HG02763 (cell line): Measurements from ENCODE around the gene INS.

Experiments used
- ATAC-seq: cut with Tn5 transposase; IDR thresholded peaks from one replicate; pipeline ENCODE4 v1.9.1; 2021; ENCODE audit warnings: mild to moderate bottlenecking, moderate library complexity; ENCODE audit not compliant: unreplicated experiment

INS gene

GRCh38 chr11:2149864-2150847 is 10.9 kb downstream of the INS start:
- ATAC-seq = no peak

DNA sequence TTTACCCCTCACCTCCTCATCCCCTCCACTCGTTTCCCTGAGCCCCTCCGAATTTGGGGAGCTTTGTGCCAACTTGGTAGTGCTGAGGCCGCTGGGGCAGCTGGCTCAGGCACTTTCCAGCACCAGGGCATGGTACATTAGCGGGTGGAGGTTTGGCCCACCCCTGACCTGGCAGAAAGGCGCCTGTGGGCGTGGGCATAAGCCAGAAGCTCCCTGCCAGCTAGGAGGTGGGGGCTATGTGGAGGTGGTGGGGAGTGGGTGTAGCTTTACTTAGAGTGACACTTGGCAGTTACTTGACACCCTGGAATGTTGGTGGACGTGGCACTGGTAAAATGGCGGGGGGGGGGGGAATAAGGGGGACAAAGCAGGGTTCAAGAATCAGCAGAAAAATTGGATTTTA is 11.5 kb downstream of the INS start:
- ATAC-seq = no peak

- ATAC-seq = no peak
These were observed 12.4 kb downstream of the INS start for GRCh38 chr11:2148595-2148994.

DNA sequence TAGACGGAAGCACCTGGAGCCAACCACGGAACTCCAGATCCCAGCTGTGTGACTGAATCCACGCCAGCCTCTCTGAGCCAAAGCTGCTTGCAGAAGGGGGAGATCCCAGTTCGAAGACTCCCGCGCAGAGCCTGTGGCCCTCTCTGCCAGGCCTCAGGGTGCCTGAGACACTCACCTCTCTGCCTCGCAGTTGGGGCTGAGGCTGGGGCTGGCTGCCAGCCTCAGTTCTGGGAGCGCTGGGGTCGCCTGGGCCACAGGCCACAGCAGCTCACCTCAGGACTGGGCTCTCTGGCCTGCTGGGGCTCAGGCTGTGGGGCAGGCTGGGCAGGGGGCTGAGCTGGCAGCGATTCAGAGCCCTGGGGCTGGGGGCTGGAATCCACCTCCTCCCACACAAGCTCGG is 13.6 kb downstream of the INS start:
- no peak for ATAC-seq

DNA sequence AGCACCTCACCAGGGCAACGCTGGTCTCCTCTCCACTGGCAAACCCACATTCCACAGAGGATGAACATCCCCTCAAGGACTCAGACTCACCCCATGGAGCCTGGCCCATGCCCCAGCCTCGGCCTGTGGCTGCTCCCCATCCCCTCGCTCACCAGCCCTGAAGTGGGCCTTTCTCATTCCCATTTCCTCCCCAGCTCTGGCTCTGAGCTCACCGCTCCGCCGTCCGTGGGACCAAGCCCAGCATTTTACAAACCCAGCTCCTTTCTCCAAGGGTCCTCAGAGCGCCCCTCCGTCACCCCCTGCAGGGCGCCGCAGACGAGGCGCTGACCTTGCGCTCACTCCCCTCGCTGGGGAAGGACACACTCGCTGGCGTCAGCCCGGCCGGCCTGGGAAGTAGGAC is 15.0 kb downstream of the INS start:
- no peak for ATAC-seq

DNA sequence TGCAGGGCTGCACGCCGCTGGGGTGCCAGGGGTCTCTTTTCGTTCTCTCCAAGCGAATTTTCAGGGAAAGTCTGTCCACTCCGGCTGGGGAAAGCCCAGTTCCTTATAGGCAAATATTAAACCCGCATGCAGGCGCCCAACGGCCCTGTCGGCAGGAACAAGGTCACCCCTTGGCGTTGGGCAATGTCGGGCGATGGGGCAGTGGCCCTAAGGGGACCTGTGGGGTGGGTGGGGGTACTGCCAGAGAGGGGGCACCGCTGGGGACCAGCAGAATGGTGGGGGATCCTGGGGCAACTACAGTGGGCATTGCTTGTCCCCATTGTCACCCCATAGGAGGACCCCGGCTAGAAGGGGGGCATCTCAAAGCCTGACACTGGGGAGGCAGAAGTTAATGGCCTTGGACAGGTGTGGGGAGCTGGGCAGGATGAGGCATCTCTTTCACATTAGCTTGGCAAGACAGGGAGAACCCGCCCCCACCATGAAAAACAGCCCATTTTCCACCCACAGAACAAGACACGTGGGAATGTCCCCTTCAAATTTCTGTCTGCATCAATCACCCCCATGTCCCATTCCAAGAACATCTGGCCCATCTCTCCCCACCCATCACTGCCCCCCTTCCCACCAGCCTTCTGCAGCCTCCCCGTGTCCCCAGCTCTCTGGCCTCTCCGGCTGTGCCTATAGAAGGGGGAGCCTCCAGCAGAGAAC is 16.3 kb downstream of the INS start:
- no peak for ATAC-seq

- ATAC-seq = no peak
These were observed 17.0 kb downstream of the INS start for GRCh38 chr11:2143799-2144543.

GRCh38 chr11:2143477-2143798 is 17.6 kb downstream of the INS start:
- ATAC-seq = no peak

- no peak for ATAC-seq
These were observed 18.2 kb downstream of the INS start for GRCh38 chr11:2142762-2143202.

GRCh38 chr11:2142300-2142759 is 18.7 kb downstream of the INS start:
- no peak for ATAC-seq

- ATAC-seq = no peak
These were observed 20.3 kb downstream of the INS start for GRCh38 chr11:2140411-2141400.

DNA sequence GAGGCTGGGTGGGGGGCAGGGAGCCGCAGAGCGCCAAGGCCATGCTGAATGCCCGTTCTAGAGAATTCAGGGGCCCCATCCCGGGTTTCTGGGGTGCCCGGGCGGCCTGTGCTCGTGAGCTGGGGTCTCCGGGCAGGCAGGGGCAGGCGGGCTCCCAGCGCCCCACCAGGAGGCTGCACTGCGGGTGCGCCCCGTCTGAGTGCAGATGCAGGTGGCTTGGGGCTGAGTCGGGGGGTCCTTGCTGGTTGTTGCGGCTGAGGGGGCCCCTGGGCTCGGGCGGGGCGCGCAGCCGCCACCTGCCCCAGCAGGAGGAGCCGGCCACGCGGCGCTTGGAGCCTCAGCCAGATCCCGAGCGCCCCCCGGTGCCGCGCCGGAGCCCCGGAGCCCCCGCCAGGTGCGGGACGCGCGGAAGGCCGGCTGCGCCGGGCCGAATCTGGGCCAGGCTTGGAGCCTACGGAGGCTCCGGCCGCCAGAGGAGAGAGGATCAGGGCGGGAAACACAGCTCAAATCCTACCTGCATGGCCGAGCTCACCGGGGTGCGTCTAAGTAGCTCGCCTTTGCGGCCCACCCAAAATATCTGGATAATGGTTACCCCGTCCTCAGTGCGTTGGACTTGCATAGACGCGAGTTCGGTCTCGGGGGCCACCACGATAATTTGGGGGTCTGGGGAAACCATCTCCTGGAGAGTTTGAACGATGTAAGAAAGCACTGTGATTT is 21.2 kb downstream of the INS start:
- ATAC-seq = no peak

DNA sequence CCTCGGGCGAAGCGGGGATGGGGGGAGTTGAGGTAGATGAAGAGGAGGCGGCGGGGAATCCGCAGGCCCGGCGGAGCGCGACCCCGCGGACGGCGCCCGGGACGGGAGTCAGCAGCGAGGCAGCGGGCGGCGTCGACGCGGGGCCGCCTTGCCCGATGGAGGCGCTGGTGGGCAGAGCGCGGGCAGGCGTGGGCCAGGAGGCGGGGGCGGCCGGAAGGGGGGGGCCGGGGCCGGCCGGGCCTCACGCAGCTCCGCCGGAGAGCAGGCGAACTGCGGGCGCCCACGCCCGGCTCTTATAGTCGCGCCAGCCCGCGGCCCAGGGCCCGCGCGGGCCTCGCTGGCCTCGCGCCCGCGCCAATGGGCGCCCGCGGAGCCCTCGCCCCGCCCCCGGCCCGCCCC is 21.9 kb downstream of the INS start, which contains the start of gene IGF2:
IGF2 (minus strand) TSS at position 267 of the 399 bp plus-strand sequence. CDS start 3,866 bp downstream, outside the sequence.
- no peak for ATAC-seq

GRCh38 chr11:2138431-2139122 is 22.4 kb downstream of the INS start:
- no peak for ATAC-seq

DNA sequence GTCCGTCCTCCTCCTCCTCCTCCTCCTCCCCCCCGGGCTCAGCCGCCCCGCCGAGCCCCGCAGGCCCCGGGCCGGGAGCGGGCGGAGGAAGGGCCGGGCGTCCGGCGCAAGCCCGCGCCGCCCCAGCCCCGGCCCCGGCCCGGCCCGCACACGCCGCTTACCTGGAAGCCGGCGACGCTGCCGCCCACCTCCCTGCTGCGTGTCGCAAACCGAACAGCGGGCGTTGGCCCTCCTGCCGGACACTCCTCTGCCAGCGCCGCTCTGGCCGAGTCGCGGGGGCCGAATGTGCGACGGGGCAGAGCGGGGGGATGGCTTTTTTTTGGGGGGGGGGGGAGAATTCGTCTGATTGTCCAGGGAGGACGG is 23.0 kb downstream of the INS start:
- no peak for ATAC-seq

- no peak for ATAC-seq
These were observed 23.6 kb downstream of the INS start for GRCh38 chr11:2137202-2138067.

- no peak for ATAC-seq
These were observed 24.1 kb downstream of the INS start for GRCh38 chr11:2136952-2137201.
